Ammon's horn (tissue), 1 donor: ENCODE measurements around the gene PLEKHM2.
"Not testable (repeated sequence)": the region's sequence is repeated elsewhere in the genome, so short reads cannot be mapped to it uniquely, and the experiment has no call there.

Experiments
- DNase-seq: peaks from one replicate; pipeline ENCODE4 v3.0.0-alpha.2; 2016; ENCODE audit warnings: low spot score

The PLEKHM2 gene

DNA sequence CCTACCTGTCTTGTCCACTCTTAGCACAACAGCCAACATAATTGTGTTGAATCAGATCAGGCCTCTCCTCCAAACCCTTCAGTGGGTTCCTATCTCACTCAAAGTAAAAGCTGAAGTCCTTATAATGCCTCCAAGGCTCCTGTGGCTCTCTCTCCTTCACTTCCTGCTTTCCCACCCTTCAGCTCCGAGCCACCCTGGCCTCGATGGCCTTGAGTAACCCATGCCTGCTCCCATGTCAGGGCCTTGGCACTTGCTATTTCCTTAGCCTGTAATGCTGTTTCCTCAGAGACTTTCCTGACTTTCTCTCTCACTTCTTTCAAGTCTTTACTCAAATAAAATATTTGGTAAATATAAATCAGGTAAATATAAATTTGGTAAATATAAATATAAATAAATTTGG is 8.1 kb upstream of the PLEKHM2 start:
- no peak for DNase-seq

DNA sequence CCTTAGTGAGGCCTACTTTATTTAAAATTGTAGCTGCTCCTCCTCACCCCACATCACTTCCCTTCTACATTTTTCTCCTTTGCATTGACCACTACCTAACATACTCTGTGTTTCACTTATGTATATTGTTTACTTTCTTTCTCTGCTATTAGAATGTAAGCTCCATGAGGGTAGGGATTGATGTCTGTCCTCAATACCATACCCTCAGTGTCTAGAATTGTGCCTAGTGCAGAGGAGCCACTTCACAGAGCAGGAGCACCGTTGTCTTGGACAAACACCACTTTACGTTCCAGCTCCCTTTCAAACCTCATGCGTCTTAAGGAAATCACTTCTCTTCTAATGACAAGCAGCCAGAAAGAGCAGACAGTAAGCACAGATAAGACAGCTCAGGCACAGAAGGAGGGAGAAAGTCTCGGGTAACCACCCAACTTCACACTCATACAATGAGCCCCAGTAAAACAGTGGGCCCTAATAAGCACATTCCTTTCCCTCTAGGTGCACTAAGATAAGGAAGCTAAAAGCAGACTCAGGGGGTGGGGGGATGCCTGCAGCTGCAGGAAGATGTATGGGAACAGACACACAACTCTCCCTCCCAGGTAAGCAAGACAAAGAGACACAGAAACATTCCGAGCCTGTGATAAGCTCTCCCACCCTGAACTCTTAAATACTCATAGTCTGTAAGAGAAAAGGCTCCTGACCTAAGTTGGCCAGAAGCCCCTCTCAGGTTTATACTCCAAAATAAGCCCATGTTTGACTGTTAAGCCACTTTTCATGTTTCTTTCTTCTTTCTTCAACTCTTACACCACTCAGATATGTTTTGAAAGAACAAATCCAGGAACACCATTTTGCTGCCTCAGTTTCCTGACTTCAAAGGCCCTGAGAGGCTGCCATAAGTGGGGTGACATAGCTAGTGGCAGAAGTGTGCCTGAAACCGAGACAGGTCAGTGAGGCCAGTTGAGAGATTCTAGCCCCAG is 7.1 kb upstream of the PLEKHM2 start:
- no peak for DNase-seq

DNA sequence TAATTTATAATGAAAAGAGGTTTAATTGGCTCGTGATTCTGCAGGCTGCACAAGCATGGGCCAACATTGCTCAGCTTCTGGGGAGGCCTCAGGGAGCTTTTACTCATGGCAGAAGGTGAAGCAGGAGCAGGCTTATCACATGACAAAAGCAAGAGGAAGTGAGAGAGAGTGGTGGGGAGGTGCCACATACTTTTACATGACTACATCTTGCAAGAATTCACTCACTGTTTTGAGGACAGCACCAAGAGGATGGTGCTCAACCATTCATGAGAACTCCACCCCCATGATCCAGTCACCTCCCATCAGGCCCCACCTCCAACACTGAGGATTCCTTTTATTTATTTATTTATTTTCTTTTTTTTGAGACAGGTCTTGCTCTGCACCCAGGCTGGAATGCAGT is 5.5 kb upstream of the PLEKHM2 start:
- DNase-seq = no peak

DNA sequence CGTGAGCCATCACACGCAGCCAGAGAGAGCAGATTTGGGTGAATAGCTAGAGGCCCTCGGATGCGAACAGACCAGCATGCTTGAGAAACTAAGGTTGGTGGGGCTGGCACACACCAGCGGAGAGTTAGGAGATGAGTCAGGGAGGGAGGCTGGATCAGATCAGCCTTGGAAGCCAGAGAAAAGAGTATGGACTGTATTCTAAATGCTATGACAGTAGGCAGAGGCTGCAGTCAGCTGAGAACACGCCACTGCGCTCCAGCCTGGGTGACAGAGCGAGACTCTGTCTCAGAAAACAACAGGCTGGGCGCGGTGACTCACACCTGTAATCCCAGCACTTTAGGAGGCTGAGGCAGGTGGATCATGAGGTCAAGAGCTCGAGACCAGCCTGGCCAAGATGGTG is 4.0 kb upstream of the PLEKHM2 start:
- no peak for DNase-seq

DNA sequence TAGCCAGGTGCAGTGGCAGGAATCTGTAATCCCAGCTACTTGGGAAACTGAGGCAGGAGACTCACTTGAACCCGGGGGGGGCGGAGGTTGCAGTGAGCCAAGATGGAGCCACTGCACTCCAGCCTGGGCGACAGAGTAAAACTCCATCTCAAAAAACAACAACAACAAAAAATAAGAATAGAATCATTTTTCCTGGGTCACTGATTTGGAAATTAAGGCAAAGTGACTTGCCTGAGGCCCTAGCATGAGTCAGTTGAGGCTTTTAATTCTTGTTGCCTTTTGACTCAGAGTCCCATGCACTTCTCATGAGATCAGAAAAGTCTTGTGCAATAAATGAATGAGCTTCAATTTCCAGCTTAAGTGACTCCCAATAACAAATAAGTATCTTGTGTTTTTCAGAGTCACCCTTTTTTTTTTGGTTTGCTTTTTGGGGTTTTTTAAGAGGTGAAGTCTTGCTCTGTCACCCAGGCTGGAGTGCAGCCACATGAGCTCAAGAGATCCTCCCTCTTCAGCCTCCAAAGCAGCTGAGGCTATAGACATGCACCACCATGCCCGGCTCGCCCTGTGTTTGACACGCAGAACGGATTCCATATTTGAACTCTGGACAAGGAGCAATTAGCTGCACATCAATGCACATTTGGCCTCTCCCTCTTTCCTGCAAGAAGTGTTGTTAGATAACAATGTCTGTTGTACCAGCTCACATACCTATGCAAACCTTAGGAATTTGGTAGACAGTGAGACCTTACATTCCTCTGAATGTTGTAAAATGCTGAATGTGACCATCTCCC is 3.4 kb upstream of the PLEKHM2 start:
- DNase-seq = no peak

DNA sequence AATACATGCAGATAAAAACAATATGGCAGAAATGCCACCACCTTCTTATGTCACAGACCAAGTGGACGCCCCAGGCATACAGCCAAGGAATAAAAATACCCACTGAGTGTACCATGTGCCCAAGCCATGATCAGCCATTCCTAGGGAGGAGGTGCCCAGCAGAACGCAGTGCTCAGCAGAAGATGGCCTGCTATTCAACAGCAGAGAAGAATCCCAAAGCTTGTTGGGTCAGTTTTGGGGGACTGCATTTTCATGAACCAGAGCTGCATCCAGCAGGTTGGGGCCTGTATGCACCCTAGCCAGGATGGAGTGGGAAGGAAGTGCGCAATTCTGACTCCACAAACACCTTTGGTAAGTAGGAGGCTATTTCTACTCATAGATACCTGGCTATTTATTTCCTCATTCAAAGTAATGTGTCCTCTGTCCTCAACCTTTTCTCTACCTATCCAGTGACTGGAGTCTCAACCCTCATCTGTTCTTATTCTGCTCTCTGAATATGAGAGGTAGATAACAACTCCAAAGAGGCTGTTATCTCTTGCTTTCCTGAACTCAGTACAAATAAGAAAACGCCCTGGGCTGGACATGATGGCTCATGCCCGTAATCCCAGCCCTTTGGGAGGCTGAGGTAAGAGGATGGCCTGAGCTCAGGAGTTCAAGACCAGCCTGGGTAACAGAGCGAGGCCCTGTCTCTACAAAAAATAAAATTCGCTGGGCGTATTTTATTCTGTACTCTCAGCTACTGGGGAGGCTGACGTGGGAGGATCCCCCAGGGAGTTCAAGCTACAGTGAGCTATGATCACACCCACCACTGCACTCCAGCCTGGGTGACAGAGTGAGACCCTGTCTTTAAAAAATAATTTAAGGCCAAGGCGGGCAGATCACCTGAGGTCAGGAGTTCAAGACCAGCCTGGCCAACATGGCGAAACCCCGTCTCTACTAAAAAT is 2.5 kb upstream of the PLEKHM2 start:
- no peak for DNase-seq

DNA sequence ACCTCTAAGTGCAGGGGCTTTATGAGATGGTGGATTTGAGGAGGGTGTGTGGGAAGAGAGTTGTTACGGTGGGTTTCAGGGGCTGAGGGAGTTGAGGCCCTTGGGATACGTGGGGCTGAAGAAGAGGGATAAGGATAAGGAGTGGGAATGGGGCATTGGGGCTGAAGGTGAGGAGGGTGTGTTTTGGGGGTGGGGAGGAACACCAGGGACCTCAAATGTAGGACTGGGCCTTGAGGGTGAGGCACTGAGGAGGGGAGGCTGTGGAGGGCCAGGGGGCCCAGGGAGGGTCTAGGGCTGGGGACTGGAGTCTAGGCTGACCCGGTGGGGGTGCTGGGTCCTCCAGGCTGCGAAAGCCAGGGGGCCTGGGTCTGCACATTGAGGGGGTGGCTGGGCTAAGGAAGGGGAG is 1.2 kb upstream of the PLEKHM2 start:
- DNase-seq = no peak

DNA sequence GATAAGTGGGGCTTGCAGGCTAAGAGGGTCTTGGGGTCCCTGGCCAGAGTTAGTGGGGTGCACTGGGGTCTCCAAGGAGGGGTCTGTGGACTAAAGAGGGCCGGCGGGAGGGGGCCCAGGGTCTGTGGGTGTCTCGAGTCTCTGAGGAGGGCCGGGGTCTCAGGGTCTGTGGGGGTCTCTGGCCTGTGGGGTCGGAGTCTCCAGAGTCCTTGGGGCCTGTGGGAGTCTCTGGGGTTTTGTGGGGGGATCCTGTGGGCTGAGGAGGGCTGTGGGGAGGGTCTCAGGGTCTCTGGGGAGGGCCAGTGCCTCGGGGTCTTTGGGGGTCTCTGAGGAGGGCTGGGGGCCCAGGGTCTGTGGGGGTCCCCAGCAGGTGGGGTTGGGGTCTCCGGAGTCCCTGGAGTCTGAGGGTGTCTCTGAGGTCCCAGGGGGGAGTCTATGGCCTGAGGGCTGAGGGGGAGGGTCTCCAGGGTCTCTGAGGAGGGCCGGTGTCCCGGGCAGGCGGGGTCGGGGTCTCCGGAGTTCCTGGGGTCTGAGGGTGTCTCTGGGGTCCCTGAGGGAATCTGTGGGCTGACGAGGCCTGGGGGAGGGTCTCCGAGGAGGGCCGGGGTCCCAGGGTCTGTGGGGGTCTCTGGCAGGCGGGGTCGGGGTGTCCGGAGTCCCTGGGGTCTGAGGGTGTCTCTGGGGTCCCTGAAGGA is 628 bp upstream of the PLEKHM2 start:
- DNase-seq = no peak

DNA sequence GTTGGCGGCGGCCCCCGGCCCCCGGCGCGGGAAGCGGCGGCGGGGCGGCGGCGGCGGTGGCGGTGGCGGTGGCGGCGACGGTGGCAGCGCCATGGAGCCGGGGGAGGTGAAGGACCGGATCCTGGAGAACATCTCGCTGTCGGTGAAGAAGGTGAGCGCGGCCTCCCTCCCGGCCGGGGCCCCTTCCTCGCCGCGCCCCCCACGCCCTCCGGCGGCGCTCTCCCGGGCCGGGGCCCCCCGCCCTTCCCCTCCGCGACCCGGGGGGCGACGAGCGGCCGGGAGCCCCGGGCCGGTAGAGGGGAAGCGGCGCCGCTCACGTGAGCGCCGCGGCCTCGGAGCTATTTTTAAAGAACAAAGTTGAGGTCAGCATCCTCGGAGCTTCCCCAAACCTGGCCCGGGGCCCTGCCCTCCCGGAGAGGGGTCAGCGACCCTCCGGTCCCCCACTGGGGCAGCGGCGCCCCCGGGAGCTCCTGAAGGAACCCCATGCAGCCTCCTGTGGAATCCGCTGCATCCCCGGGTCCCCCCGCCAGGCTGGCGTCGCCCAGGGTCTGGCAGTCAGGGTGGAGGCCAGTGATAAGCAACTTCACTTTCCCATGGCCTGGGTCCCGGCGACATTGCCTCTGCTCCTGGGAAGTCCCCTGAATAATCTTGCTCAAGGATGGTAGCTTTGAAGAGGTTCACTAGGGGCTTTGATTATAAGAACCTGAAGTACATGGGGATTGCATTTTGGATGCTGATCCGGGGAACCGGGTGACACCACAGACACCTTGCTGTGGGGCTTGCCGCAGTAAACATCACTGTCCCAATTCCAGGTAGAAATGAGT is 560 bp downstream of the PLEKHM2 start:
- peak; percentile 31 for DNase-seq

DNA sequence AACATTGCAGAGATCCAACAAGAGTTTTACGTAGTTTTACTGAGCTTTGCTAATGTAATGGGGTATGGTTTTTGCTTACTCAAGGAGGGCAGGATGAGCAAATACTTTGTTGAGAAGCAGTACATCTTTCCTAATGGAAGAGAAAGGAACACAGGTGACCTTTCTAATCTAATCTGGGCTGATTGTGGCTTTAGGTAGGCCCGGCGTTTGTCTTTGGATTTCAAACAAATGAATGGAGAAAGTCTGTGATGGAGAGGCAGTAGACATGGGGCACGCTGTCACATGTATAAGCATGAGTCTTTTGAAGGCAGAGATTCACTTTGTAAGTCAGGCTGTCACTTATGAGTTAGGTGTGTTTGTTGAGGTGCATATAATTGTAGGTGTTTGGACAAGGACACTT is 1.7 kb downstream of the PLEKHM2 start:
- no peak for DNase-seq

DNA sequence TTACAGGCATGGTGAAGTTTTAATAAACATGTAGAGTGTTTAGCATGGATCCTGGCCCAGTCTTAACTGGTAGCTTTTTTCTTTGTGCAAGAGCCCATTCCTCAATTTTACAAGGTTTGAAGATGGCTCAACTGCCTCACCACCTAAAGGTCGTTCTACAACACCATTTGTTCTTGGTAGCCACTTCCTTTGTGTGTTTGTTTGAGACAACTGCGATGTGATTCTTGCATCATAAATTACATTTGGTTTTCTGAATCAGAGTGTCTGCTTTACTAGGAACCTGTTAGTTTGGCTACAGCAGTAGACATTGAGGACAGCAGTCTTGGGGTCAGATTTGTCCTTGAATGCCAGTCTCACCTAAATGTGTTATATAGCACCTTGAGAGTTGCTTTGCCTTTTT is 3.3 kb downstream of the PLEKHM2 start:
- no peak for DNase-seq

DNA sequence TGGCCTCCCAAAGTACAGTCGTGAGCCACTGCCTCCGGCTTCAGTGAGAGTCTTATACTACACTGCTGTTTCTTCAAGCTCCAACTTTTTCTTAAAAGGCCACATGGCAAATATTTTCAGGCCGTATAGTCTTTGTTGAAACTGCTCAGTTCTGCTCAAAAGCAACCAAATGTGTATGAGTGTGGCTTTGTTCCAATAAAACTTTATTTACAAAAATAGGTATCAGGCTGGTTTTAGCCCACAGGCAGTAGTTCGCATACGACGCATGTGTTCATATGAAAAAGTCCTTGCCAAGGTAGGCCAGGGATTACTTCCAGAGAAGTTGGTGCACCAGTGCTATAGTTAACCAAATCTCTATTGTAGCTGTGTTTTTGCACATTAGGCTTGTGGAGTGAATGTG is 6.2 kb downstream of the PLEKHM2 start:
- no peak for DNase-seq

DNA sequence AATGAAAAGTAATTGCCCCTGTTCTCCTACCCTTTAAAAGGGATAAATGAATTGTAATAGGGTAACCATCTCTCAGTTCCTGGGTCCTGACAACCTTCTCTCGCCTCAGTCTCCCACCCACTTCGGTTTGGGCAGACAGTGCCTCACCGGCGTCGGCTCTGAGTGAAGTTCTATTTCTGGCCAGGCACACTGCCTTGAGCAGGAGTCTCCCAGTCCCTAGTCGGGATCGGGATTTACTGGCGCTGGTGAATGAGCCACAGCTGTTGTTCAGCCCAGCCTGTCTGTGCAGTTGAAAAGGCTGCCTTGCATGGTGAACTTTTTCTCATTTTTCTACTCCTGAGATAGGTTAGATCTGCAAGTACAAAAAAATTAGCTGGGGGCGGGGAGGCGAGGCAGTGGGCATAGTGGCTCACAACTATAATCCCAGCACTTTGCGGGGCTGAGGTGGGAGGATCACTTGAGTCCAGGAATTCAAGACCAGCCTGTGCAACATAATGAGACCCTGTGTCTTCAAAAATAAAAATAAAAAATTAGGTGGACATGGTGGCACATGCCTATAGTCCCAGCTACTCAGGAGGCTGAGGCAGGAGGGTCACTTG is 7.4 kb downstream of the PLEKHM2 start:
- DNase-seq = no peak

DNA sequence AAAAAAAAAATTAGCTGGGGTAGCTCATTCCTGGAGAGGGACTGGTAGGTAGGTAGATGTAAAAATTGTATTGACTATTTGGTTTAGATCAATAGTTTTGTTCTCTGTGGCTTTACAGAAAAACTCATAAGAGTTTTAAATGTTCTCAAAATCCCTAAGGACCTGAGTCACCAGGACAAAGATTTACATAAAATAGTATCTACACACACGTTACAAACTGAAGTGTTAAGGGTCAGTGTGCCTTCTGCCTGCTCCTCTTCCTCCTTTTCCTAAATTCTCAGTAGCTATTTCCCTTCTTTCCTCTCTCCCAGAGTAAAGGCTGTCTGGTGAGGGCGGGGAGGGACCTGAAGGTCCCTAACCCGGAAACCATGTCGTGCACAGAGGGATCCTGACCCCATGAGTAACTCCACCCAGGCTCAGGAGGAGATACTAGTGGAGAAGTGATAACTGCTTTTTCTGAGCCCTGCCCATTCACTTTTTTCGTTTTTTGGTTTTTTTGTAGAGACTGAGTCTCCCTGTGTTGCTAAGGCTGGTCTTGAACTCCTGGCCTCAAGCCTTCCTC is 8.1 kb downstream of the PLEKHM2 start:
- DNase-seq = no peak

DNA sequence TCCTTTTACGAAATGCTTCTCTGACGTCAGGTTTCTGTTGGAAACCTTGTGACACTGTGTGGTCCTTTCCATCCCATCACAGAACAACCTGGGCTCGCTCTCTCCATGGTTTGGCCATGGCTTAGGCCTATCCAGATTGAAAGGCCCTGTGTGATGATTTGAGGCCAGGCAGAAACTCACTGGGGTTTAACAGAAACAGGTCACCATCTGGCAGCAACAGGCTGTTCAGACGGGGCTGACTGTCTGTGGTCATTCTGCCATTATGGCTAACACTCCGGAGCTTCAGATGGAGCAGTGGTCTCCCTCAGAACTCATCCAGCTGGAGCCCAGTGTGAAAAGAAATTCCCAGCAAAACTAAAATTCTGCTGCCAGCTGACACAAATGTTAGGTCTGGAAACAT is 9.3 kb downstream of the PLEKHM2 start:
- no peak for DNase-seq

DNA sequence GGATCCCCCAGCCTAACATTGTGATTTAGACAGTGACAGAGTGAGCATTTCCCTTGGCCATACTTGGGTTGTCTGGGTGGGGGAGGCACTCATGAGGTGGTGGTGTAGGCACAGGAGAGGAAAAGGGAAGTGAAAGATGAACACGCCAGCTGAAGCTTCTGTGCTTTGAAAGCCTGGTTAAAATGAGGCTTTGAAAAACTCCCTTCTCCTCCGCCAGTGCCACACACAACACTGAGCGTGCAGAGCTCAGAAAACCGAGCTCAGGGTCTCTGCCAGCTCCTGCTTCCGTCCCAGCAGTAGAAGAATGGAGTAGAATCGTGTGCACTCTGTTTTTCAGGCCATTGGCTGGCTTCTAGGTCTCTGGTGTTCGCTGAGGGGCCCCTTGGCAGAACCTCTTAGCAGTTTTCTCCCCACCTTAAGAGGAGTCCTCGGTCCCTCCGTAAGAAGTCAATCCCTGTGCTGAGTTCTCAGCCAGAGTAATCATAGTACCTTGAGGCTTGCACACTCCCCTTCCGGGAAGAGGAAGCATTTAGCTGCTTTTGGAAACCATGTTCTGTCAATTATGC is 12.9 kb downstream of the PLEKHM2 start:
- DNase-seq = peak; percentile 80

DNA sequence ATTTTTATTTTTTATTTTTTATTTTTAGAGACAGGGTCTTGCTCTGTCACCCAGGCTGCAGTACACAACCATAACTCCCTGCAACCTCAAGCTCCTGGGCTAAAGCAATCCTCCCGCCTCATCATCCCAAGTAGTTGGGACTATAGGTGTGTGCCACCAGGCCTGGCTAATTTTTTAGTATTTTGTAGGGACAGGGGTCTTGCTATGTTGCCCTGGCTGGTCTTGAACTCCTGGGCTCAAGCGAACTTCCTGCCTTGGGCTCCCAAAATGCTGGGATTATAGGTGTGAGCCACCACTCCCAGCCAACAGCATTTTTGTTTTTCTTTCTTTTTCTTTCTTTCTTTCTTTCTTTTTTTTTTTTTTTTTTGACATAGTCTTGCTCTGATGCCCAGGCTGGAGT is 14.1 kb downstream of the PLEKHM2 start:
- no peak for DNase-seq

DNA sequence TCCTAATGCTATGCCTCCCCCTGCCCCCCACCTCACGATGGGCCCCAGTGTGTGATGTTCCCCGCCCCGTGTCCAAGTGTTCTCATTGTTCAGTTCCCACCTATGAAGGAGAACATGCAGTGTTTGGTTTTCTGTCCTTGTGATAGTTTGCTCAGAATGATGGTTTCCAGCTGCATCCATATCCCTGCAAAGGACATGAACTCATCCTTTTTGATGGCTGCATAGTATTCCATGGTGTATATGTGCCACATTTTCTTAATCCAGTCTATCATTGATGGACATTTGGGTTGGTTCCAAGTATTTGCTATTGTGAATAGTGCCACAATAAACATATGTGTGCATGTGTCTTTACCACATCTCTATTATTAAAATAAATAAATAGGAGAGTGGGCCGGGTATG is 15.2 kb downstream of the PLEKHM2 start:
- DNase-seq = not testable (repeated sequence)

DNA sequence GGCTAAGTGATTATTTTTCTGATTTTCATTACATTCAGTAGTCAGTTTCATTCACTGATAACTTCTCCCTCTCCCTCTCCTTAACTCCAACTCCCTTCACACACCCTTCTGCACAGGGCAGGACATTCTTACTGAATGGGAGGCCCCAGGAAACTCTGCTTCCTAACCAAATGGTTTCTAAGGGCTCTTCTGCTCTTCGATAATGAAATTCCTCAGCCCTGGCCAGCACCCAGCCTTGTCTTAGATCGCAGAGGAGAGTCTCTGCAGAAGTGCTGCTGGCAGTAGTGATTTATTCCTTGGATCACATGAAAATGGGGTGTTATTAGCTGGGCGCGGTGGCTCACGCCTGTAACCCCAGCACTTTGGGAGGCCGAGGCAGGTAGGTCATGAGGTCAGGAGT is 16.4 kb downstream of the PLEKHM2 start:
- no peak for DNase-seq
